Fibroblast of lung (primary cell): ENCODE data around the gene NANOS3.

Source experiments
- EZH2 ChIP-seq: IDR thresholded peaks from 2 replicates; pipeline ENCODE4 v1.5.1; 2012; ENCODE audit warnings: low read length, control low read depth, mild to moderate bottlenecking; ENCODE audit errors: missing control alignments
- TF ChIP-seq, protein P1 (sequence below), 2 donors: IDR thresholded peaks in 1 of 2; conservative IDR thresholded peaks in 1 of 2; 1 replicate in 1 of 2; 2 replicates in 1 of 2; pipeline ENCODE4 v1.5.1; 2011 to 2012; ENCODE audit warnings: low read length in 2 of 2, control low read depth in 1 of 2, inconsistent platforms in 1 of 2, low read depth in 1 of 2, mild to moderate bottlenecking in 1 of 2

DNA sequence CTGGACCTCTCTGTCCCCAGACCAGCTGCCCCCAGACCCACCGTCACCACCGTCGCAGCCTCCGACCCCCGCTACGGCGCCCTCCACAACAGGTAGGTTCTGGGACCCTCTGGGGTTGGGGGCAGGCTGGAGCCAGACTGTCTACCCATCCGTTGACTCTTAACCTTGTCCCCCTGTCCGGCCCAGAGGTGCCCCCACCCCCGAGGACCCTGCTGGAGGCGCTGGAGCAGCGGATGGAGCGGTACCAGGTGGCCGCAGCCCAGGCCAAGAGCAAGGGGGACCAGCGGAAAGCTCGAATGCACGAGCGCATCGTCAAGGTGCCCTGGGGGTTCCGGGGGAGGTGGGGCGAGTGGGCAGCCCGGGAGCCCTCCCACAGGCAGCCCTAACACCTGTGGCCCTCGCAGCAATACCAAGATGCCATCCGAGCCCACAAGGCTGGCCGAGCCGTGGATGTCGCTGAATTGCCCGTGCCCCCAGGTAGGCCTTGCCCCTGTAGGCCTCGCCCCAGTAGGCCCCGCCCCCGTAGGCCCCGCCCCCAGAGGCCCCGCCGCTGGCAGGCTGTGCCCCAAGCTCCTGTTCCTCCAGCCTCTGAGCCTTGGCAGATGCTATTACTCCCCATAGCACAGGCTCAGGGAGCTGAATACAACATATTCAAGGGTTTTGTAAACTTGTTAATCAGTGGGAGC lies 41.9 kb downstream of the NANOS3 start:
- TF ChIP-seq, protein P1, sequence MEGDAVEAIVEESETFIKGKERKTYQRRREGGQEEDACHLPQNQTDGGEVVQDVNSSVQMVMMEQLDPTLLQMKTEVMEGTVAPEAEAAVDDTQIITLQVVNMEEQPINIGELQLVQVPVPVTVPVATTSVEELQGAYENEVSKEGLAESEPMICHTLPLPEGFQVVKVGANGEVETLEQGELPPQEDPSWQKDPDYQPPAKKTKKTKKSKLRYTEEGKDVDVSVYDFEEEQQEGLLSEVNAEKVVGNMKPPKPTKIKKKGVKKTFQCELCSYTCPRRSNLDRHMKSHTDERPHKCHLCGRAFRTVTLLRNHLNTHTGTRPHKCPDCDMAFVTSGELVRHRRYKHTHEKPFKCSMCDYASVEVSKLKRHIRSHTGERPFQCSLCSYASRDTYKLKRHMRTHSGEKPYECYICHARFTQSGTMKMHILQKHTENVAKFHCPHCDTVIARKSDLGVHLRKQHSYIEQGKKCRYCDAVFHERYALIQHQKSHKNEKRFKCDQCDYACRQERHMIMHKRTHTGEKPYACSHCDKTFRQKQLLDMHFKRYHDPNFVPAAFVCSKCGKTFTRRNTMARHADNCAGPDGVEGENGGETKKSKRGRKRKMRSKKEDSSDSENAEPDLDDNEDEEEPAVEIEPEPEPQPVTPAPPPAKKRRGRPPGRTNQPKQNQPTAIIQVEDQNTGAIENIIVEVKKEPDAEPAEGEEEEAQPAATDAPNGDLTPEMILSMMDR (conservative IDR thresholded peaks at IDR 0.05 in 1 of 2, IDR thresholded peaks at IDR 0.05 in 1 of 2; ENCODE audit: low read depth in 1 of 2, low read length in 2 of 2): no peak
- no peak for TF ChIP-seq EZH2
